GM06990 (cell line): ENCODE measurements around the gene CCDC169.

ENCODE experiments used
- DNase-seq: peaks from one replicate; pipeline ENCODE4 v3.0.0-alpha.2; 2011; ENCODE audit not compliant: insufficient read length; ENCODE audit errors: extremely low read depth
- H3K27me3 ChIP-seq: replicated peaks from 2 replicates; pipeline ENCODE4 v1.6.0; 2011; ENCODE audit warnings: low read length; ENCODE audit not compliant: control insufficient read depth, insufficient read depth
- H3K36me3 ChIP-seq: 2 replicates; pipeline ENCODE4 v1.5.1; 2011; ENCODE audit warnings: low read length; ENCODE audit not compliant: control insufficient read depth, insufficient read depth
- H3K4me3 ChIP-seq: replicated peaks from 2 replicates; pipeline ENCODE4 v1.5.1; 2011; ENCODE audit warnings: low read depth, mild to moderate bottlenecking, control low read depth, low read length
- TF ChIP-seq, protein P1 (sequence below): IDR thresholded peaks from 2 replicates; pipeline ENCODE4 v1.5.1; 2011; ENCODE audit warnings: low read length, control low read depth, mild to moderate bottlenecking, inconsistent platforms; ENCODE audit not compliant: insufficient read depth, poor library complexity, severe bottlenecking

The CCDC169 gene

DNA sequence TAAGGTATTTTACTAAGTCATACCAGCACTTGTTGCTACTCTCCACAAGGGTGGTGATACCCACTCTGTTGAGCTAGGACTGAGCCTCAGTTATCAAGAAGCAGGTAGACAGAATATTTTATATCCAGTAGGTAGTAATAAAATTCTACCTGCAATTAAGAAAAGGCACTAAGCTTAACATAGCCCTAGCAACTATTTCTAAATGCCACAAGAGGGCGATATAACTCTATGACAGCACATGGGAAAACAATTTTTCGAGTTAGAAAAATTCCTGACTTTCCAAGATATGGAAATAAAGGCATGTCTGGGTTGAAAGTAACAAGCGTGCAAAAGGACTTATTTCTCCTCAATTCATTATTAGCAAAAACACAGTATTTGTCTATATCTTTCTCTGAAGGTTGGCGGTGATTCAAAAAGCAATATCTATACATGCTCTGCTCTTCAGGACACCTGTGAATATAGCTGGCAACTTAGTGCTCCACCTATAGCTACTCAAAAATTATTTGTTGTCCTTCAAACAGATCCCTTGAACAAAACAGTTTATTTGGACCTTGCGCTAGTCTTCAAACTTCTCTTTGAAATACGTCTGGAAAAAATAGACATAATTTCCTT, 14.7 kb downstream of the CCDC169 start:
- Histone ChIP-seq H3K27me3 (no peaks in the 10 kb centered on the region), H3K36me3 (no peaks in the 10 kb centered on the region), H3K4me3 (no peak overlapping the region)
- no peak for DNase-seq
- TF ChIP-seq, protein P1, sequence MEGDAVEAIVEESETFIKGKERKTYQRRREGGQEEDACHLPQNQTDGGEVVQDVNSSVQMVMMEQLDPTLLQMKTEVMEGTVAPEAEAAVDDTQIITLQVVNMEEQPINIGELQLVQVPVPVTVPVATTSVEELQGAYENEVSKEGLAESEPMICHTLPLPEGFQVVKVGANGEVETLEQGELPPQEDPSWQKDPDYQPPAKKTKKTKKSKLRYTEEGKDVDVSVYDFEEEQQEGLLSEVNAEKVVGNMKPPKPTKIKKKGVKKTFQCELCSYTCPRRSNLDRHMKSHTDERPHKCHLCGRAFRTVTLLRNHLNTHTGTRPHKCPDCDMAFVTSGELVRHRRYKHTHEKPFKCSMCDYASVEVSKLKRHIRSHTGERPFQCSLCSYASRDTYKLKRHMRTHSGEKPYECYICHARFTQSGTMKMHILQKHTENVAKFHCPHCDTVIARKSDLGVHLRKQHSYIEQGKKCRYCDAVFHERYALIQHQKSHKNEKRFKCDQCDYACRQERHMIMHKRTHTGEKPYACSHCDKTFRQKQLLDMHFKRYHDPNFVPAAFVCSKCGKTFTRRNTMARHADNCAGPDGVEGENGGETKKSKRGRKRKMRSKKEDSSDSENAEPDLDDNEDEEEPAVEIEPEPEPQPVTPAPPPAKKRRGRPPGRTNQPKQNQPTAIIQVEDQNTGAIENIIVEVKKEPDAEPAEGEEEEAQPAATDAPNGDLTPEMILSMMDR: peak; percentile 71

DNA sequence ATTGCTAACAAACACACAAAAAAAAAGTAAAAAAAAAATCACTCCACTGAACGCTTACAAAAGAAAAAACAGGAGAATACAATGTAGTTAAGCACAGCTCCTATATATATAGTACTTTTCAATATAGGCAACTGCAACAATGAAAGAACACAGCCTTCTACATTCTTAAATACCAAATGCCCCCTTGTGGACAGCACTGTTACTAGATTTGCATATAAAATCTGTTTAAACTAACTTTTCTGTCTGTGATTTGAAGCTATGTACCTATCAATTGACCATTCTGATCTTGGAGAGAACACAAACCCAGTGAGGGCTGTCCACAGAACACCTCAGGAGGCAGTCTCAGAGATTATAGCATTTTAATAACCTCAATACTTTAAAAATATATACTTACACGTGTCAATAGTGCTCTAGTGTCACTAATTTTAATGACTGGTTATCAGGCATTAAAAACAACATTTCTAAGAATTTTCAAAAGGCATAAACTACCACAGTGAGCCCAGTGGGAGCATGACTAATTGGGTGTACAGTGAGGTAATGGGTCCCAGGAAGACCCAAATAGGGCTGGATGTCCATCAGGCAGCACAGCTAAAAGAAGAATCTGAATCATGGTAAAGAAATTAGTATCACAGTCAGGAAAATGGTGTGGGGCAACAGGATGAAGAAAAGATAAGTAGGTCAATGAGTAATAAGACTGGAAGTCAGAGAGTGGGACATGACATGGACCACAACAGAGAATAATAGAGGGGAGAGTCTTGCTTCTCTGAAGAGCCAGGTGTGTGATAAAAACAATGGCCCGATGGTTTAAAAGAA, 22.2 kb downstream of the CCDC169 start:
- Histone ChIP-seq H3K4me3 (no peak overlapping the region), H3K27me3 (no peaks in the 10 kb centered on the region), H3K36me3 (no peaks in the 10 kb centered on the region)
- no peak for DNase-seq
- TF ChIP-seq, protein P1: peak; percentile 40

DNA sequence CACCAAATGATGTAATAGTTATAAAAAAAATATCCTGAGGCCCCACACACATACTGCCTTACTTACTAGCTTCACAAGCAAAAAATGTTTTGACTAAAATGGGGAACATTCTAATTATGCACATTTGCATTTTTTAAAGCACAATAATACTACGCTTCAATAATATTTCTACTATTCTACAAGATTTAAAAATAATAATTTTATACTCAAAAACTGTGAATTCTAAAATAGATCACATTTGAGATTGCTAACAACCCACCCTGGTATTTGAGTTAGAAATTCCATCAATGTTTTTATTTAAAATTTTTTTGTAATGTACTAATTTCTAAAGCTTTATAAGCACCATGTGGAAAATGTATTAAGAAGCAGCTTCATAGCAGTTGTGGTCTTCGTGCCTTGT, 24.2 kb downstream of the CCDC169 start:
- DNase-seq: no peak

DNA sequence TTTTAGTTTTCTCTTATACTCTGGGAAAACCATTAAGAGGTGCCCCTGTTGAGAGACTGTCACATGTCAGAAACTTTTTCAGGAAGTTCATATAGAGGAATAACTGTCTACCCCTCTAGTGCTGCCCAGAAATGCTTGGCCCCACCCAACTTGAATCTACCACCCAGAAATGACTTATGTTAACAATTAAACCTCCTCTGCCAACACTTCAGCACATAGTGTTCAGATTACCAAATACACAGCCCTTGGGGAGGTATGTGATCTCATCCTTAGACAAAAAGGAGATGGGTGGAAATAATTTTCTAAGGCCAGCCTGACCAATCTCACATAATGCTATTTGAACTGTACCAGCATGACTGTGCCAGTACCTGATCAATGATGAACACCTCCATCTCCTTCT, 35.6 kb downstream of the CCDC169 start:
- H3K4me3 ChIP-seq: no peak overlapping the region
- TF ChIP-seq, protein P1: no peak
- DNase-seq: no peak
- no peaks in the 10 kb centered on the region for H3K36me3 ChIP-seq
- no peaks in the 10 kb centered on the region for H3K27me3 ChIP-seq

More for the DNA sequence above, 24.2 kb downstream of the CCDC169 start:
- H3K4me3 ChIP-seq: no peak overlapping the region
- no peaks in the 10 kb centered on the region for H3K27me3 ChIP-seq
- TF ChIP-seq, protein P1: no peak
- H3K36me3 ChIP-seq: no peaks in the 10 kb centered on the region

DNA sequence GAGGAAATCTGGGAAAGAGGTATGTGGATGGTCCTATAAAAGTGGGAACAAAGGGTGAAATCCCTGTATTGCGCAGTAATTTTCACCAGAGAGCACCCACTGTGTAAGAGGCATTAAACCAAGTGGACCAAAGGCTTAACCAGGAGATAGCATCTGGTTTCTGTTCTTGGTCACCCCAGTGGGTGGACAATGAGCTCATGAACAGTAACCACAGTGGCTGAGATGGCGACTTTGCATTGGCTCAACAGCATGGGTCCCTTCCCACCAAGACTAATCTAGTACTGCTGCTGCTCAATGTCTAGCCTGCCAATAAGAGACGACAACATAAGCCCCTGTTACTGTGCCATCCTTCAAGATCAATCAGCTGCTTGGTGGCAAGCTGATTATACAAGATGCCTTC, 36.6 kb downstream of the CCDC169 start:
- no peaks in the 10 kb centered on the region for H3K27me3 ChIP-seq
- H3K4me3 ChIP-seq: no peak overlapping the region
- no peaks in the 10 kb centered on the region for H3K36me3 ChIP-seq
- TF ChIP-seq, protein P1: no peak
- DNase-seq: no peak
